Osteocyte (in vitro differentiated cells): ENCODE measurements around the gene PLXDC2. TPM values are rescaled to one million over a fixed set of nuclear protein-coding genes. Genes with fewer than 3 reads are reported as not detected.

Experiments used
- DNase-seq: peaks from one replicate; pipeline ENCODE4 v3.0.0; 2021; ENCODE audit warnings: mixed read lengths; ENCODE audit not compliant: unreplicated experiment; ENCODE audit errors: extremely low spot score
- H3K27ac Mint-ChIP-seq: one replicate; pipeline ENCODE4 v1.8.0; 2021; ENCODE audit warnings: mild to moderate bottlenecking, mixed read lengths; ENCODE audit not compliant: unreplicated experiment
- H3K27me3 Mint-ChIP-seq: one replicate; pipeline ENCODE4 v1.8.0; 2021; ENCODE audit warnings: mixed read lengths; ENCODE audit not compliant: unreplicated experiment
- H3K36me3 Mint-ChIP-seq: one replicate; pipeline ENCODE4 v1.8.0; 2021; ENCODE audit warnings: mixed read lengths; ENCODE audit not compliant: unreplicated experiment
- H3K4me1 Mint-ChIP-seq: one replicate; pipeline ENCODE4 v1.8.0; 2021; ENCODE audit warnings: mixed read lengths; ENCODE audit not compliant: unreplicated experiment
- H3K4me3 Mint-ChIP-seq: one replicate; pipeline ENCODE4 v1.8.0; 2021; ENCODE audit warnings: mild to moderate bottlenecking, moderate library complexity, mixed read lengths; ENCODE audit not compliant: unreplicated experiment
- H3K9me3 Mint-ChIP-seq: one replicate; pipeline ENCODE4 v1.8.0; 2021; ENCODE audit warnings: mixed read lengths; ENCODE audit not compliant: unreplicated experiment
- CTCF ChIP-seq: fragments of 200-600 bp; sonication (generic); IDR thresholded peaks from 2 replicates; pipeline ENCODE4 v1.5.0; 2021; ENCODE audit warnings: antibody characterized with exemption, mild to moderate bottlenecking, moderate library complexity
- total RNA-seq: library from RNA; stranded (reverse); gene quantifications from 2 replicates; pipeline ENCODE4 v1.2.1, GENCODE V29; 2021

Gene PLXDC2
- total RNA-seq, 1 donor from 2014 or later, result 33.2 TPM

GRCh38 chr10:20334559-20334958 is 518.3 kb downstream of the PLXDC2 start:
- no peaks in the 10 kb centered on the region for H3K27me3 Mint-ChIP-seq
- H3K27ac Mint-ChIP-seq, result no peak overlapping the region
- H3K4me3 Mint-ChIP-seq, result no peak overlapping the region
- no peaks in the 10 kb centered on the region for H3K36me3 Mint-ChIP-seq
- H3K4me1 Mint-ChIP-seq, result no peaks in the 10 kb centered on the region
- H3K9me3 Mint-ChIP-seq, result peaks cover 24% of the 10 kb centered on the region
- no peak for TF ChIP-seq CTCF
- no peak for DNase-seq
